ENCODE data around the gene SUV39H2. TPM values are rescaled to one million over a fixed set of nuclear protein-coding genes. Genes with fewer than 3 reads are reported as not detected.
"Not testable (repeated sequence)": the region's sequence is repeated elsewhere in the genome, so short reads cannot be mapped to it uniquely, and the experiment has no call there.

Gene SUV39H2
- total RNA-seq, 6 experiments from 2014 or later: 2.8 to 6.0 (median 4.1) TPM

- 24% methylated on average over 1 of the region's 1 CpG for WGBS (ENCODE audit: insufficient coverage, low coverage, low lambda C conversion rate, missing lambda C conversion rate)
- DNase-seq: no peak
- intact Hi-C loops (cut with DNase I): no loop called here
These were observed 25.7 kb downstream of the SUV39H2 start for GRCh38 chr10:14904316-14904732.

GRCh38 chr10:14904864-14905263 lies 26.2 kb downstream of the SUV39H2 start:
- H3K4me3 ChIP-seq: no peak overlapping the region
- 94% methylated on average over 2 of the region's 2 CpGs for WGBS (ENCODE audit: insufficient coverage, low coverage, low lambda C conversion rate, missing lambda C conversion rate)
- ATAC-seq (no peak), DNase-seq (no peak)
- H3K4me1 ChIP-seq: no peaks in the 10 kb centered on the region
- TF ChIP-seq CTCF (IDR thresholded peaks at IDR 0.05) (no peak), POLR2A (IDR thresholded peaks at IDR 0.05) (no peak)
- H3K27ac ChIP-seq: no peak overlapping the region
- no peaks in the 10 kb centered on the region for H3K9me3 ChIP-seq
- peaks cover 0 to 6% (median 0%) of the 10 kb centered on the region in 4 donors for H3K36me3 ChIP-seq
- intact Hi-C loops (cut with DNase I): no loop called here
- H3K27me3 ChIP-seq: no peaks in the 10 kb centered on the region

More at GRCh38 chr10:14904316-14904732, 25.7 kb downstream of the SUV39H2 start:
- Histone ChIP-seq H3K36me3 (peaks cover 0 to 6% (median 0%) of the 10 kb centered on the region in 4 donors), H3K27ac (no peak overlapping the region), H3K9me3 (no peaks in the 10 kb centered on the region), H3K4me3 (no peak overlapping the region), H3K27me3 (no peaks in the 10 kb centered on the region), H3K4me1 (no peaks in the 10 kb centered on the region)
- TF ChIP-seq CTCF (IDR thresholded peaks at IDR 0.05) (peak; percentile 30 to 56 (median 49)), POLR2A (IDR thresholded peaks at IDR 0.05) (no peak)
- ATAC-seq: peak; percentile 53 to 67 (median 59)

- H3K27ac ChIP-seq: no peak overlapping the region
- H3K4me3 ChIP-seq: no peak overlapping the region
- TF ChIP-seq POLR2A (IDR thresholded peaks at IDR 0.05) (no peak), CTCF (IDR thresholded peaks at IDR 0.05) (no peak)
- H3K9me3 ChIP-seq: no peaks in the 10 kb centered on the region
- no CpG with 5 or more reads among the region's 2 CpGs for WGBS (ENCODE audit: insufficient coverage, low coverage, low lambda C conversion rate, missing lambda C conversion rate)
- H3K4me1 ChIP-seq: no peaks in the 10 kb centered on the region
- no peaks in the 10 kb centered on the region for H3K27me3 ChIP-seq
- no peak for ATAC-seq
- intact Hi-C loops (cut with DNase I): no loop called here
- H3K36me3 ChIP-seq: peaks cover 0 to 6% (median 0%) of the 10 kb centered on the region in 4 donors
- no peak for DNase-seq
These were observed 27.2 kb downstream of the SUV39H2 start for GRCh38 chr10:14905890-14906289.

- no peak overlapping the region for H3K27ac ChIP-seq
- H3K4me3 ChIP-seq: no peak overlapping the region
- no peaks in the 10 kb centered on the region for H3K4me1 ChIP-seq
- no peaks in the 10 kb centered on the region for H3K27me3 ChIP-seq
- peaks cover 0 to 6% (median 0%) of the 10 kb centered on the region in 4 donors for H3K36me3 ChIP-seq
- DNase-seq (no peak), ATAC-seq (no peak)
- intact Hi-C loops (cut with DNase I): no loop called here
- no peaks in the 10 kb centered on the region for H3K9me3 ChIP-seq
- WGBS (ENCODE audit: insufficient coverage, low coverage, low lambda C conversion rate, missing lambda C conversion rate): no CpG with 5 or more reads among the region's 2 CpGs
- TF ChIP-seq POLR2A (IDR thresholded peaks at IDR 0.05): no peak
- TF ChIP-seq CTCF (IDR thresholded peaks at IDR 0.05): no peak
These were observed 28.1 kb downstream of the SUV39H2 start for GRCh38 chr10:14906765-14907164.

- H3K27ac ChIP-seq; H3K4me3 ChIP-seq; H3K4me1 ChIP-seq; H3K9me3 ChIP-seq; H3K36me3 ChIP-seq; ATAC-seq; H3K27me3 ChIP-seq; intact Hi-C loops (cut with DNase I); DNase-seq: not testable (repeated sequence)
- WGBS (ENCODE audit: insufficient coverage, low coverage, low lambda C conversion rate, missing lambda C conversion rate): 95% methylated on average over 4 of the region's 4 CpGs
These were observed 28.9 kb downstream of the SUV39H2 start for GRCh38 chr10:14907591-14907990.
